Measurements from ENCODE around the gene GRB10.

DNA sequence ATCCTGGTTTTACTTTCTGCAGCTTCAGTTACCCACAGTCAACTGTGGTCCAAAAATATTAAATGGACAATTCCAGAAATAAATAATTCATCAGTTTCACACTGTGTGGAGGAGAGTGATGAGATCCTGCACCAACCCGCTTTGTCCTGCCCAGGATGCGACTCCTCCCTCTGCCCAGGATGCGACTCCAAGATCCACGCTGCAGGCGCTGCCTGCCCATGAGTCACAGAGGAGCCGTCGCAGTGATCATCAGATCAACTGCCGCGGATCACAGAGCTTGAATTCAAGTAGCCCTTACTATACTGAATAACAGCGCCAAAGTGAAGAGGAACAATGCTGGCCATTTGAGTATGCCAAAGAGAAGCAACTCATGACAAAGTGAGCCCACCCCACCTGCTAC is 61.5 kb downstream of the GRB10 start:
- TF ChIP-seq POLR2A (IDR thresholded peaks at IDR 0.05), result no peak
- no peak for TF ChIP-seq POLR2AphosphoS5 (IDR thresholded peaks at IDR 0.05)
- no peak for TF ChIP-seq CTCF (IDR thresholded peaks at IDR 0.05)

All from breast epithelium (tissue), 3 donors.